Thymus (tissue), 11 donors: Measurements from ENCODE around the gene RIOK3. TPM values are rescaled to one million over a fixed set of nuclear protein-coding genes. Genes with fewer than 3 reads are reported as not detected.
"Not testable (repeated sequence)": the region's sequence is repeated elsewhere in the genome, so short reads cannot be mapped to it uniquely, and the experiment has no call there.

Experiments
- DNase-seq, 9 donors: peaks; one replicate each; pipeline ENCODE4 v3.0.0-alpha.2; 2013; ENCODE audit warnings: low spot score in 9 of 9, low read depth in 6 of 9, missing footprints in 1 of 9
- H3K27ac ChIP-seq, 2 donors: one replicate each; pipeline ENCODE4 v1.5.1; 2013; ENCODE audit warnings: control low read depth in 1 of 2, low read depth in 1 of 2, low read length in 1 of 2, mild to moderate bottlenecking in 1 of 2, moderate library complexity in 1 of 2
- H3K27me3 ChIP-seq, 2 donors: one replicate each; pipeline ENCODE4 v1.5.1; 2013; ENCODE audit warnings: low read length in 1 of 2; ENCODE audit not compliant: control insufficient read depth in 2 of 2, insufficient read depth in 1 of 2
- H3K36me3 ChIP-seq, 2 donors: one replicate each; pipeline ENCODE4 v1.5.1; 2013; ENCODE audit warnings: low read length in 1 of 2, mild to moderate bottlenecking in 1 of 2, moderate library complexity in 1 of 2; ENCODE audit not compliant: control insufficient read depth in 2 of 2, insufficient read depth in 2 of 2
- H3K4me1 ChIP-seq, 2 donors: one replicate each; pipeline ENCODE4 v1.5.1; 2013; ENCODE audit warnings: low read length in 2 of 2; ENCODE audit not compliant: control insufficient read depth in 2 of 2, insufficient read depth in 2 of 2
- H3K4me3 ChIP-seq, 2 donors: one replicate each; pipeline ENCODE4 v1.5.1; 2013; ENCODE audit warnings: low read length in 2 of 2, control low read depth in 1 of 2, mild to moderate bottlenecking in 1 of 2
- H3K9me3 ChIP-seq, 2 donors: one replicate each; pipeline ENCODE4 v1.5.1; 2013; ENCODE audit warnings: low read length in 1 of 2, mild to moderate bottlenecking in 1 of 2; ENCODE audit not compliant: control insufficient read depth in 2 of 2, insufficient read depth in 1 of 2
- WGBS: extraction: QIAGEN DNeasy Blood & Tissue Kit; methylation state at CpG from one replicate; pipeline ENCODE4 v1.1.7; 2013; 5-methylcytosine and 5-hydroxymethylcytosine counted together
- polyA plus RNA-seq: library from polyadenylated mRNA; stranded (reverse); fragments of 200-250 nt; gene quantifications from one replicate; pipeline ENCODE4 v1.2.3, GENCODE V29; 2013
- total RNA-seq: library from RNA; stranded (reverse); fragments of 120-200 nt; gene quantifications from one replicate; pipeline ENCODE4 v1.2.4, GENCODE V29; 2013
- donor health status: healthy.

RIOK3 gene
- total and polyA plus RNA-seq, 2 donors = 34.8 to 81.4 TPM

GRCh38 chr18:23422751-23423418, 30.2 kb upstream of the RIOK3 start:
- 88% methylated on average over 4 of the region's 4 CpGs for WGBS
- H3K27me3 ChIP-seq = no peaks in the 10 kb centered on the region
- H3K27ac ChIP-seq = no peak overlapping the region
- no peaks in the 10 kb centered on the region for H3K36me3 ChIP-seq
- no peak for DNase-seq
- no peak overlapping the region for H3K4me3 ChIP-seq
- no peaks in the 10 kb centered on the region for H3K4me1 ChIP-seq
- no peaks in the 10 kb centered on the region for H3K9me3 ChIP-seq

GRCh38 chr18:23424616-23425015, 28.5 kb upstream of the RIOK3 start:
- Histone ChIP-seq H3K27me3 (no peaks in the 10 kb centered on the region), H3K4me1 (no peaks in the 10 kb centered on the region), H3K4me3 (no peak overlapping the region), H3K9me3 (no peaks in the 10 kb centered on the region), H3K36me3 (no peaks in the 10 kb centered on the region), H3K27ac (no peak overlapping the region)
- DNase-seq = no peak
- WGBS = 96% methylated on average over 4 of the region's 4 CpGs

- Histone ChIP-seq H3K36me3 (no peaks in the 10 kb centered on the region), H3K27me3 (no peaks in the 10 kb centered on the region), H3K4me3 (no peak overlapping the region), H3K4me1 (no peaks in the 10 kb centered on the region), H3K9me3 (no peaks in the 10 kb centered on the region), H3K27ac (no peak overlapping the region)
- 96% methylated on average over 3 of the region's 3 CpGs for WGBS
- no peak for DNase-seq
These were observed 24.3 kb upstream of the RIOK3 start for GRCh38 chr18:23428821-23429220.

- H3K27me3 ChIP-seq = not testable (repeated sequence)
- 64% methylated on average over 3 of the region's 3 CpGs for WGBS
These were observed 23.5 kb upstream of the RIOK3 start for GRCh38 chr18:23429538-23429937.

GRCh38 chr18:23433360-23433759, 19.7 kb upstream of the RIOK3 start:
- Histone ChIP-seq H3K27ac (no peak overlapping the region), H3K9me3 (no peaks in the 10 kb centered on the region), H3K4me3 (no peak overlapping the region), H3K4me1 (peaks cover 0 to 10% of the 10 kb centered on the region in 2 donors), H3K27me3 (no peaks in the 10 kb centered on the region), H3K36me3 (no peaks in the 10 kb centered on the region)
- DNase-seq = no peak
- WGBS = 96% methylated on average over 2 of the region's 2 CpGs

More at GRCh38 chr18:23429538-23429937, 23.5 kb upstream of the RIOK3 start:
- not testable (repeated sequence) for H3K27ac ChIP-seq, H3K4me3 ChIP-seq, H3K36me3 ChIP-seq, DNase-seq, H3K4me1 ChIP-seq, H3K9me3 ChIP-seq

- WGBS = under 1% methylated on average over 42 of the region's 42 CpGs
These were observed 15.6 kb upstream of the RIOK3 start for GRCh38 chr18:23437357-23438045.

GRCh38 chr18:23438046-23438377, 15.1 kb upstream of the RIOK3 start:
- Histone ChIP-seq H3K9me3 (no peaks in the 10 kb centered on the region), H3K4me3 (peak overlapping the region; percentile 45 to 55), H3K36me3 (no peaks in the 10 kb centered on the region), H3K27me3 (no peaks in the 10 kb centered on the region), H3K27ac (no peak overlapping the region), H3K4me1 (peaks cover 0 to 10% of the 10 kb centered on the region in 2 donors)
- no peak for DNase-seq
- WGBS = 41% methylated on average over 5 of the region's 5 CpGs

More at GRCh38 chr18:23437357-23438045, 15.6 kb upstream of the RIOK3 start:
- H3K4me1 ChIP-seq = peaks cover 0 to 10% of the 10 kb centered on the region in 2 donors
- DNase-seq = peak in 8 of 9 donors; percentile 37 to 78 (median 52)
- no peak overlapping the region for H3K27ac ChIP-seq
- no peaks in the 10 kb centered on the region for H3K9me3 ChIP-seq
- H3K36me3 ChIP-seq = no peaks in the 10 kb centered on the region
- peak overlapping the region; percentile 45 to 55 for H3K4me3 ChIP-seq
- H3K27me3 ChIP-seq = no peaks in the 10 kb centered on the region

- Histone ChIP-seq H3K27ac (no peak overlapping the region), H3K4me3 (no peak overlapping the region), H3K9me3 (no peaks in the 10 kb centered on the region), H3K27me3 (no peaks in the 10 kb centered on the region), H3K36me3 (no peaks in the 10 kb centered on the region), H3K4me1 (peaks cover 0 to 10% of the 10 kb centered on the region in 2 donors)
- no peak for DNase-seq
- 95% methylated on average over 11 of the region's 11 CpGs for WGBS
These were observed 14.3 kb upstream of the RIOK3 start for GRCh38 chr18:23438608-23439366.

GRCh38 chr18:23440131-23440530, 13.0 kb upstream of the RIOK3 start:
- no peak for DNase-seq
- no peak overlapping the region for H3K4me3 ChIP-seq
- peaks cover 0 to 10% of the 10 kb centered on the region in 2 donors for H3K4me1 ChIP-seq
- no peaks in the 10 kb centered on the region for H3K27me3 ChIP-seq
- H3K36me3 ChIP-seq = no peaks in the 10 kb centered on the region
- no peaks in the 10 kb centered on the region for H3K9me3 ChIP-seq
- H3K27ac ChIP-seq = no peak overlapping the region
- 96% methylated on average over 4 of the region's 4 CpGs for WGBS
